ENCODE data around the gene ZBTB11. TPM values are rescaled to one million over a fixed set of nuclear protein-coding genes. Genes with fewer than 3 reads are reported as not detected.
A peak's percentile ranks its signal among the peaks of the same experiment; 100 is the strongest.

Gene ZBTB11
- total and polyA plus RNA-seq, 9 of the 15 experiments (the other 6 are each of a cell fraction or from before 2014, with no cell fraction given) = 6.2 to 31.9 (median 21.4) TPM

DNA sequence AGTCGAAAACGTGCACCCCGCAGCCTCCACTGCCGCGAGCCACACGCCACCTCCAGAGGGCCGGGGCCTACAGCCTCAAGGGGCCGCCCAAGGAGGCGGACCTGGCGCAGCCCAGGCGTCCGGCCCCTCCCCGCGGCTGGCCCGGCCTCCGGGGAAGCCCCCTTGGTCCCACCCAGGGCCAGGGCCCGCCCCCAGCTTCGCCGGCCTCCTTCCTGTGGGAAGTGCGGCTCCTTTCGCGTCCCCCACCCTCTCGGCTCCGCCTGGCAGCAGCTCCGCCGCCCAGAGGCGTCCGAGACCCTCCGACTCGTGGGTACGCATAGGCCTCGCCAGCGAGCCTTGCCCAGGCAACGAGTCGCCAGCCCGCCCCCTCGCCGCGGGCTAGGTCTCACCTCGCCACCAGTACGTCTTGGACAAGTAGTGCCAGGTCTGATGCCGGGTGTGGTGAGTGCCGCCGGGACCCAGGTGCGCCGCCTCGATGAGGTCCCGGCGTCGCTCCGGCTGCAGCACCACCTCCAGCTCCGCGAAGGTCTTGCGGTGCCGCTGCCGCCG, 642 bp downstream of the ZBTB11 start (continued):
- TF ChIP-seq SIX5 (IDR thresholded peaks at IDR 0.05; ENCODE audit: borderline replicate concordance in 1 of 2, insufficient read depth in 1 of 2, low read depth in 1 of 2, low read length in 2 of 2) (no peak), NCOA6 (IDR thresholded peaks at IDR 0.05) (no peak), MED1 (CRISPR knock-in tag; IDR thresholded peaks at IDR 0.05; ENCODE audit: borderline replicate concordance) (no peak), ZBTB1 (CRISPR knock-in tag; IDR thresholded peaks at IDR 0.05; ENCODE audit: borderline replicate concordance, low read depth) (no peak), ESRRA (IDR thresholded peaks at IDR 0.05; ENCODE audit: borderline replicate concordance, low read depth) (no peak), ZC3H11A (IDR thresholded peaks at IDR 0.05; ENCODE audit: low read depth, low read length) (no peak), ZBTB7A (IDR thresholded peaks at IDR 0.05; ENCODE audit: borderline replicate concordance, control insufficient read depth, low read depth, low read length) (peak; percentile 92), TAF15 (IDR thresholded peaks at IDR 0.05; ENCODE audit: low read depth, low read length) (no peak), PYGO2 (tag; IDR thresholded peaks at IDR 0.05) (no peak)
- TF ChIP-seq, protein P1, sequence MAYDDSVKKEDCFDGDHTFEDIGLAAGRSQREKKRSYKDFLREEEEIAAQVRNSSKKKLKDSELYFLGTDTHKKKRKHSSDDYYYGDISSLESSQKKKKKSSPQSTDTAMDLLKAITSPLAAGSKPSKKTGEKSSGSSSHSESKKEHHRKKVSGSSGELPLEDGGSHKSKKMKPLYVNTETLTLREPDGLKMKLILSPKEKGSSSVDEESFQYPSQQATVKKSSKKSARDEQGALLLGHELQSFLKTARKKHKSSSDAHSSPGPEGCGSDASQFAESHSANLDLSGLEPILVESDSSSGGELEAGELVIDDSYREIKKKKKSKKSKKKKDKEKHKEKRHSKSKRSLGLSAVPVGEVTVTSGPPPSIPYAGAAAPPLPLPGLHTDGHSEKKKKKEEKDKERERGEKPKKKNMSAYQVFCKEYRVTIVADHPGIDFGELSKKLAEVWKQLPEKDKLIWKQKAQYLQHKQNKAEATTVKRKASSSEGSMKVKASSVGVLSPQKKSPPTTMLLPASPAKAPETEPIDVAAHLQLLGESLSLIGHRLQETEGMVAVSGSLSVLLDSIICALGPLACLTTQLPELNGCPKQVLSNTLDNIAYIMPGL (CRISPR knock-in tag; IDR thresholded peaks at IDR 0.05) = peak; percentile 16; the same call in 1 of the 2 replicates
- TF ChIP-seq, protein P2, sequence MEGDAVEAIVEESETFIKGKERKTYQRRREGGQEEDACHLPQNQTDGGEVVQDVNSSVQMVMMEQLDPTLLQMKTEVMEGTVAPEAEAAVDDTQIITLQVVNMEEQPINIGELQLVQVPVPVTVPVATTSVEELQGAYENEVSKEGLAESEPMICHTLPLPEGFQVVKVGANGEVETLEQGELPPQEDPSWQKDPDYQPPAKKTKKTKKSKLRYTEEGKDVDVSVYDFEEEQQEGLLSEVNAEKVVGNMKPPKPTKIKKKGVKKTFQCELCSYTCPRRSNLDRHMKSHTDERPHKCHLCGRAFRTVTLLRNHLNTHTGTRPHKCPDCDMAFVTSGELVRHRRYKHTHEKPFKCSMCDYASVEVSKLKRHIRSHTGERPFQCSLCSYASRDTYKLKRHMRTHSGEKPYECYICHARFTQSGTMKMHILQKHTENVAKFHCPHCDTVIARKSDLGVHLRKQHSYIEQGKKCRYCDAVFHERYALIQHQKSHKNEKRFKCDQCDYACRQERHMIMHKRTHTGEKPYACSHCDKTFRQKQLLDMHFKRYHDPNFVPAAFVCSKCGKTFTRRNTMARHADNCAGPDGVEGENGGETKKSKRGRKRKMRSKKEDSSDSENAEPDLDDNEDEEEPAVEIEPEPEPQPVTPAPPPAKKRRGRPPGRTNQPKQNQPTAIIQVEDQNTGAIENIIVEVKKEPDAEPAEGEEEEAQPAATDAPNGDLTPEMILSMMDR (IDR thresholded peaks at IDR 0.05 in 2 of 3, conservative IDR thresholded peaks at IDR 0.05 in 1 of 3; ENCODE audit: insufficient read depth in 2 of 3, low read depth in 1 of 3, low read length in 3 of 3) = 0 out of 6 replicates have a peak, but pooled peaks of 1 of the 3 experiments have one; percentile 12
- TF ChIP-seq, protein P3, sequence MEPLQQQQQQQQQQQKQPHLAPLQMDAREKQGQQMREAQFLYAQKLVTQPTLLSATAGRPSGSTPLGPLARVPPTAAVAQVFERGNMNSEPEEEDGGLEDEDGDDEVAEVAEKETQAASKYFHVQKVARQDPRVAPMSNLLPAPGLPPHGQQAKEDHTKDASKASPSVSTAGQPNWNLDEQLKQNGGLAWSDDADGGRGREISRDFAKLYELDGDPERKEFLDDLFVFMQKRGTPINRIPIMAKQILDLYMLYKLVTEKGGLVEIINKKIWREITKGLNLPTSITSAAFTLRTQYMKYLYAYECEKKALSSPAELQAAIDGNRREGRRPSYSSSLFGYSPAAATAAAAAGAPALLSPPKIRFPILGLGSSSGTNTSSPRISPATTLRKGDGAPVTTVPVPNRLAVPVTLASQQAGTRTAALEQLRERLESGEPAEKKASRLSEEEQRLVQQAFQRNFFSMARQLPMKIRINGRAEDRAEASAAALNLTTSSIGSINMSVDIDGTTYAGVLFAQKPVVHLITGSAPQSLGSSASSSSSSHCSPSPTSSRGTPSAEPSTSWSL (CRISPR knock-in tag; IDR thresholded peaks at IDR 0.05; ENCODE audit: borderline replicate concordance) = 0 out of 2 replicates have a peak, but pooled peaks have one; percentile 43
- TF ChIP-seq, protein P4, sequence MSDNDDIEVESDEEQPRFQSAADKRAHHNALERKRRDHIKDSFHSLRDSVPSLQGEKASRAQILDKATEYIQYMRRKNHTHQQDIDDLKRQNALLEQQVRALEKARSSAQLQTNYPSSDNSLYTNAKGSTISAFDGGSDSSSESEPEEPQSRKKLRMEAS (CRISPR knock-in tag; IDR thresholded peaks at IDR 0.05) = peak; percentile 39; the same call in 1 of the 2 replicates
- TF ChIP-seq, protein P5, sequence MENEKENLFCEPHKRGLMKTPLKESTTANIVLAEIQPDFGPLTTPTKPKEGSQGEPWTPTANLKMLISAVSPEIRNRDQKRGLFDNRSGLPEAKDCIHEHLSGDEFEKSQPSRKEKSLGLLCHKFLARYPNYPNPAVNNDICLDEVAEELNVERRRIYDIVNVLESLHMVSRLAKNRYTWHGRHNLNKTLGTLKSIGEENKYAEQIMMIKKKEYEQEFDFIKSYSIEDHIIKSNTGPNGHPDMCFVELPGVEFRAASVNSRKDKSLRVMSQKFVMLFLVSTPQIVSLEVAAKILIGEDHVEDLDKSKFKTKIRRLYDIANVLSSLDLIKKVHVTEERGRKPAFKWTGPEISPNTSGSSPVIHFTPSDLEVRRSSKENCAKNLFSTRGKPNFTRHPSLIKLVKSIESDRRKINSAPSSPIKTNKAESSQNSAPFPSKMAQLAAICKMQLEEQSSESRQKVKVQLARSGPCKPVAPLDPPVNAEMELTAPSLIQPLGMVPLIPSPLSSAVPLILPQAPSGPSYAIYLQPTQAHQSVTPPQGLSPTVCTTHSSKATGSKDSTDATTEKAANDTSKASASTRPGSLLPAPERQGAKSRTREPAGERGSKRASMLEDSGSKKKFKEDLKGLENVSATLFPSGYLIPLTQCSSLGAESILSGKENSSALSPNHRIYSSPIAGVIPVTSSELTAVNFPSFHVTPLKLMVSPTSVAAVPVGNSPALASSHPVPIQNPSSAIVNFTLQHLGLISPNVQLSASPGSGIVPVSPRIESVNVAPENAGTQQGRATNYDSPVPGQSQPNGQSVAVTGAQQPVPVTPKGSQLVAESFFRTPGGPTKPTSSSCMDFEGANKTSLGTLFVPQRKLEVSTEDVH (IDR thresholded peaks at IDR 0.05; ENCODE audit: low read depth, partially characterized antibody) = no peak
- TF ChIP-seq, protein P6, sequence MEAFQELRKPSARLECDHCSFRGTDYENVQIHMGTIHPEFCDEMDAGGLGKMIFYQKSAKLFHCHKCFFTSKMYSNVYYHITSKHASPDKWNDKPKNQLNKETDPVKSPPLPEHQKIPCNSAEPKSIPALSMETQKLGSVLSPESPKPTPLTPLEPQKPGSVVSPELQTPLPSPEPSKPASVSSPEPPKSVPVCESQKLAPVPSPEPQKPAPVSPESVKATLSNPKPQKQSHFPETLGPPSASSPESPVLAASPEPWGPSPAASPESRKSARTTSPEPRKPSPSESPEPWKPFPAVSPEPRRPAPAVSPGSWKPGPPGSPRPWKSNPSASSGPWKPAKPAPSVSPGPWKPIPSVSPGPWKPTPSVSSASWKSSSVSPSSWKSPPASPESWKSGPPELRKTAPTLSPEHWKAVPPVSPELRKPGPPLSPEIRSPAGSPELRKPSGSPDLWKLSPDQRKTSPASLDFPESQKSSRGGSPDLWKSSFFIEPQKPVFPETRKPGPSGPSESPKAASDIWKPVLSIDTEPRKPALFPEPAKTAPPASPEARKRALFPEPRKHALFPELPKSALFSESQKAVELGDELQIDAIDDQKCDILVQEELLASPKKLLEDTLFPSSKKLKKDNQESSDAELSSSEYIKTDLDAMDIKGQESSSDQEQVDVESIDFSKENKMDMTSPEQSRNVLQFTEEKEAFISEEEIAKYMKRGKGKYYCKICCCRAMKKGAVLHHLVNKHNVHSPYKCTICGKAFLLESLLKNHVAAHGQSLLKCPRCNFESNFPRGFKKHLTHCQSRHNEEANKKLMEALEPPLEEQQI (IDR thresholded peaks at IDR 0.05) = no peak

All from K562 (cell line).